HCT116 (cell line): ENCODE data around the gene ENOX1. TPM values are rescaled to one million over a fixed set of nuclear protein-coding genes. Genes with fewer than 3 reads are reported as not detected.

Source experiments
- ATAC-seq: fragments of 200-7000 bp; cut with Tn5 transposase; 2 replicates; pipeline ENCODE4 v1.9.1; 2020; ENCODE audit warnings: mild to moderate bottlenecking, moderate library complexity
- BruUV-seq: library from RNA; stranded (reverse); fragments of 400-500 nt; replicated peaks from 2 replicates; lab custom pipeline; 2021; lab: Mats Ljungman, UMichigan
- CTCF ChIA-PET: fragments of 300-600 bp; sonication (Branson Sonifier 250); formaldehyde crosslinking; loops from one replicate; lab custom pipeline; 2021; ENCODE audit warnings: antibody characterized with exemption; lab: Charles Lee
- POLR2A ChIA-PET: fragments of 300-600, 350-600 bp; sonication (Branson Sonifier 250); formaldehyde crosslinking; loops from one replicate; lab custom pipeline; 2021; ENCODE audit warnings: antibody characterized with exemption; lab: Charles Lee
- RAD21 ChIA-PET, 2 experiments: fragments of 300-600 bp; sonication (Branson Sonifier 250); formaldehyde crosslinking; loops; one replicate each; lab custom pipeline; 2023; ENCODE audit warnings: low total read pairs in 2 of 2; ENCODE audit not compliant: uncharacterized antibody in 2 of 2, unreplicated experiment in 2 of 2, low non-redundant PET in 1 of 2; lab: Charles Lee
- DNase-seq: peaks from one replicate; pipeline ENCODE4 v3.0.0-alpha.2; 2010; ENCODE audit warnings: low read depth, low spot score
- H2AFZ ChIP-seq: fragments of 200-600 bp; shearing (Covaris generic), sonication (generic); 2 replicates; pipeline ENCODE4 v1.6.1; 2017; ENCODE audit warnings: low read depth, mixed run types, mixed read lengths, antibody characterized with exemption, low read length; ENCODE audit not compliant: poor library complexity, severe bottlenecking
- H3K27ac ChIP-seq: 2 replicates; pipeline ENCODE4 v1.5.1; 2012; ENCODE audit warnings: low read depth, low read length
- H3K27me3 ChIP-seq: fragments of 200-600 bp; sonication (generic); 2 replicates; pipeline ENCODE4 v1.6.1; 2016; ENCODE audit warnings: mixed run types, low read length, mixed read lengths; ENCODE audit not compliant: insufficient read depth
- H3K36me3 ChIP-seq, 2 experiments: fragments of 200-500 bp in 1 of 2; fragments of 200-600 bp in 1 of 2; sonication (Bioruptor generic) in 1 of 2; sonication (generic) in 1 of 2; 2 replicates each; pipeline versions ENCODE4 v1.5.1 to v1.6.1; 2014 to 2016; ENCODE audit warnings: low read length in 2 of 2, inconsistent platforms in 1 of 2, mixed read lengths in 1 of 2, mixed run types in 1 of 2; ENCODE audit not compliant: insufficient read depth in 2 of 2, control insufficient read depth in 1 of 2
- H3K4me1 ChIP-seq, 2 experiments: fragments of 200-600 bp in 1 of 2; sonication (generic) in 1 of 2; 2 replicates each; pipeline versions ENCODE4 v1.5.1 to v1.6.1; 2012 to 2017; ENCODE audit warnings: low read length in 2 of 2, inconsistent platforms in 1 of 2, mild to moderate bottlenecking in 1 of 2, mixed read lengths in 1 of 2, mixed run types in 1 of 2, moderate library complexity in 1 of 2; ENCODE audit not compliant: insufficient read depth in 2 of 2, control insufficient read depth in 1 of 2
- H3K4me2 ChIP-seq: fragments of 200-600 bp; sonication (generic); 2 replicates; pipeline ENCODE4 v1.6.1; 2017; ENCODE audit warnings: mixed run types, low read length, mixed read lengths
- H3K4me3 ChIP-seq, 2 experiments: fragments of 200-600 bp in 1 of 2; sonication (generic) in 1 of 2; replicated peaks in 1 of 2; 2 replicates each; pipeline ENCODE4 v1.5.1; 2011 to 2016; ENCODE audit warnings: low read length in 2 of 2, control low read depth in 1 of 2, low read depth in 1 of 2, mild to moderate bottlenecking in 1 of 2, mixed read lengths in 1 of 2, mixed run types in 1 of 2
- H3K79me2 ChIP-seq: fragments of 200-600 bp; sonication (generic); 2 replicates; pipeline ENCODE4 v1.6.1; 2017; ENCODE audit warnings: mild to moderate bottlenecking, mixed run types, low read length, moderate library complexity, mixed read lengths; ENCODE audit not compliant: insufficient read depth
- H3K9ac ChIP-seq: fragments of 200-600 bp; sonication (generic); 2 replicates; pipeline ENCODE4 v1.6.1; 2016; ENCODE audit warnings: low read length, mixed read lengths
- H3K9me2 ChIP-seq: fragments of 200-600 bp; sonication (generic), shearing (Covaris generic); 2 replicates; pipeline ENCODE4 v1.6.1; 2017; ENCODE audit warnings: mixed run types, mild to moderate bottlenecking, moderate library complexity; ENCODE audit not compliant: insufficient read depth
- H3K9me3 ChIP-seq, 2 experiments: fragments of 200-500 bp in 1 of 2; fragments of 200-600 bp in 1 of 2; sonication (Bioruptor generic) in 1 of 2; sonication (generic) in 1 of 2; 2 replicates each; pipeline ENCODE4 v1.6.1; 2014 to 2017; ENCODE audit warnings: low read length in 2 of 2, mixed read lengths in 2 of 2, inconsistent platforms in 1 of 2, low read depth in 1 of 2, mild to moderate bottlenecking in 1 of 2, mixed run types in 1 of 2, moderate library complexity in 1 of 2; ENCODE audit not compliant: control insufficient read depth in 1 of 2, insufficient read depth in 1 of 2
- H4K20me1 ChIP-seq: fragments of 200-600 bp; sonication (generic), shearing (Covaris generic); 2 replicates; pipeline ENCODE4 v1.6.1; 2017; ENCODE audit warnings: mixed run types, mild to moderate bottlenecking, moderate library complexity; ENCODE audit not compliant: insufficient read depth
- CBX3 ChIP-seq: IDR thresholded peaks from 2 replicates; pipeline ENCODE4 v1.6.1; 2012; ENCODE audit warnings: low read depth
- CEBPB ChIP-seq: IDR thresholded peaks from 2 replicates; pipeline ENCODE4 v1.6.1; 2012; ENCODE audit warnings: low read depth
- CTCF ChIP-seq, 3 experiments: fragments of 200-600 bp in 1 of 3; sonication (generic) in 1 of 3; IDR thresholded peaks in 2 of 3; conservative IDR thresholded peaks in 1 of 3; 2 replicates each; pipeline ENCODE4 v1.5.1; 2012 to 2017; ENCODE audit warnings: low read depth in 2 of 3, low read length in 2 of 3, antibody characterized with exemption in 1 of 3, borderline replicate concordance in 1 of 3, control low read depth in 1 of 3, mild to moderate bottlenecking in 1 of 3, mixed read lengths in 1 of 3, mixed run types in 1 of 3, moderate library complexity in 1 of 3; ENCODE audit not compliant: insufficient read depth in 1 of 3
- ELF1 ChIP-seq: IDR thresholded peaks from 2 replicates; pipeline ENCODE4 v1.6.1; 2012; ENCODE audit warnings: low read depth, borderline replicate concordance
- EZH2 ChIP-seq: fragments of 200-600 bp; sonication (generic); IDR thresholded peaks from 2 replicates; pipeline ENCODE4 v1.6.1; 2017; ENCODE audit warnings: antibody characterized with exemption, mixed run types
- EZH2phosphoT487 ChIP-seq: fragments of 200-600 bp; IDR thresholded peaks from 2 replicates; pipeline ENCODE4 v1.6.1; 2018; ENCODE audit warnings: antibody characterized with exemption, borderline replicate concordance
- JUND ChIP-seq: IDR thresholded peaks from 2 replicates; pipeline ENCODE4 v1.6.1; 2012
- MAX ChIP-seq: IDR thresholded peaks from 2 replicates; pipeline ENCODE4 v1.6.1; 2012
- POLR2A ChIP-seq: IDR thresholded peaks from 2 replicates; pipeline ENCODE4 v1.7.0; 2011; ENCODE audit warnings: borderline replicate concordance; ENCODE audit not compliant: insufficient read depth, insufficient read length; ENCODE audit errors: extremely low read depth
- POLR2AphosphoS5 ChIP-seq: IDR thresholded peaks from 2 replicates; pipeline ENCODE4 v1.6.1; 2011; ENCODE audit warnings: mild to moderate bottlenecking, low read depth, low read length, moderate library complexity
- REST ChIP-seq: IDR thresholded peaks from 2 replicates; pipeline ENCODE4 v1.6.1; 2012; ENCODE audit warnings: low read depth
- SIN3A ChIP-seq: IDR thresholded peaks from 2 replicates; pipeline ENCODE4 v1.6.1; 2012; ENCODE audit warnings: low read depth
- SP1 ChIP-seq: IDR thresholded peaks from 2 replicates; pipeline ENCODE4 v1.6.1; 2012; ENCODE audit warnings: low read depth
- TCF7L2 ChIP-seq: IDR thresholded peaks from 2 replicates; pipeline ENCODE4 v1.7.0; 2011; ENCODE audit warnings: borderline replicate concordance, inconsistent platforms; ENCODE audit not compliant: insufficient read depth, insufficient read length; ENCODE audit errors: extremely low read depth
- YY1 ChIP-seq: IDR thresholded peaks from 2 replicates; pipeline ENCODE4 v1.6.1; 2011; ENCODE audit warnings: low read length, low read depth, moderate library complexity, mild to moderate bottlenecking; ENCODE audit not compliant: insufficient replicate concordance; ENCODE audit errors: extremely low read depth
- ZBTB33 ChIP-seq: IDR thresholded peaks from 2 replicates; pipeline ENCODE4 v1.6.1; 2011; ENCODE audit warnings: mild to moderate bottlenecking, low read length, moderate library complexity; ENCODE audit not compliant: insufficient replicate concordance; ENCODE audit errors: extremely low read depth
- ZFX ChIP-seq: fragments of 450-650 bp; IDR thresholded peaks from 2 replicates; pipeline ENCODE4 v1.6.1; 2017
- ZNF274 ChIP-seq: fragments of 200-500 bp; sonication (Bioruptor generic); IDR thresholded peaks from 2 replicates; pipeline ENCODE4 v1.6.1; 2014; ENCODE audit warnings: mild to moderate bottlenecking, low read depth, low read length, inconsistent platforms
- intact Hi-C: fragments of 100-400 bp; cut with micrococcal nuclease; formaldehyde crosslinking; loops from 2 replicates; pipeline ENCODE4 v1.10.0; 2022
- total RNA-seq: library from RNA; stranded (reverse); gene quantifications from one replicate; pipeline ENCODE4 v1.2.1, GENCODE V29; 2021; ENCODE audit not compliant: unreplicated experiment
- TF ChIP-seq, protein P1 (sequence below): IDR thresholded peaks from 2 replicates; pipeline ENCODE4 v1.6.1; 2012

Gene ENOX1
- total RNA-seq, 1 experiment from 2014 or later, result 4.5 TPM

GRCh38 chr13:43425234-43425633 lies 361.5 kb downstream of the ENOX1 start:
- ATAC-seq (no peak), DNase-seq (no peak)
- no peaks in the 10 kb centered on the region for H4K20me1 ChIP-seq
- ChIA-PET CTCF (no interaction called here), RAD21 (no interaction called here), POLR2A (no interaction called here)
- intact Hi-C loops, result no loop called here
- H3K4me1 ChIP-seq, result no peaks in the 10 kb centered on the region
- H3K9ac ChIP-seq, result no peak overlapping the region
- H3K79me2 ChIP-seq, result no peaks in the 10 kb centered on the region
- H3K4me2 ChIP-seq, result no peak overlapping the region
- H3K9me2 ChIP-seq, result no peaks in the 10 kb centered on the region
- no peaks in the 10 kb centered on the region for H3K9me3 ChIP-seq
- H3K4me3 ChIP-seq, result no peak overlapping the region
- TF ChIP-seq CTCF (IDR thresholded peaks at IDR 0.05 in 2 of 3, conservative IDR thresholded peaks at IDR 0.05 in 1 of 3; ENCODE audit: borderline replicate concordance in 1 of 3, insufficient read depth in 1 of 3, low read depth in 2 of 3, low read length in 2 of 3), result no peak
- TF ChIP-seq SIN3A, result no peak
- no peak for TF ChIP-seq ZBTB33
- no peak for TF ChIP-seq EZH2phosphoT487
- TF ChIP-seq TCF7L2, result no peak
- TF ChIP-seq JUND, result no peak
- TF ChIP-seq MAX, result no peak
- no peak for TF ChIP-seq SP1
- no peak for TF ChIP-seq POLR2A
- no peak for TF ChIP-seq ELF1
- TF ChIP-seq CEBPB, result no peak
- no peak for TF ChIP-seq REST
- TF ChIP-seq ZNF274, result no peak
- TF ChIP-seq, protein P1, sequence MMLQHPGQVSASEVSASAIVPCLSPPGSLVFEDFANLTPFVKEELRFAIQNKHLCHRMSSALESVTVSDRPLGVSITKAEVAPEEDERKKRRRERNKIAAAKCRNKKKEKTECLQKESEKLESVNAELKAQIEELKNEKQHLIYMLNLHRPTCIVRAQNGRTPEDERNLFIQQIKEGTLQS, result no peak
- no peak for TF ChIP-seq YY1
- no peak for TF ChIP-seq EZH2
- TF ChIP-seq ZFX, result no peak
- no peak for TF ChIP-seq CBX3
- TF ChIP-seq POLR2AphosphoS5, result no peak
- TF ChIP-seq, all 23 proteins: peak for 0
- Histone ChIP-seq H3K27me3 (peaks cover 5% of the 10 kb centered on the region; the same call in 1 of the 2 replicates), H3K36me3 (no peaks in the 10 kb centered on the region), H2AFZ (no peak overlapping the region), H3K27ac (no peak overlapping the region)
- BruUV-seq, result no TSS peak
